Mesenchymal stem cell (in vitro differentiated cells and primary cell): ENCODE results near the gene TSHZ3.

Source experiments
- DNase-seq: peaks from one replicate; pipeline ENCODE4 v3.0.0-alpha.2; 2013
- H2AFZ ChIP-seq: one replicate; pipeline ENCODE4 v1.6.1; 2013; ENCODE audit warnings: low read depth, mild to moderate bottlenecking, control low read depth, inconsistent platforms, low read length, moderate library complexity
- H2AK5ac ChIP-seq: 2 replicates; pipeline ENCODE4 v1.6.1; 2013; ENCODE audit warnings: low read length, moderate library complexity, mild to moderate bottlenecking, inconsistent platforms; ENCODE audit not compliant: severe bottlenecking
- H2BK120ac ChIP-seq: one replicate; pipeline ENCODE4 v1.6.1; 2013; ENCODE audit warnings: low read depth, mild to moderate bottlenecking, inconsistent platforms, low read length, moderate library complexity
- H2BK12ac ChIP-seq, 2 experiments: one replicate each; pipeline ENCODE4 v1.6.1; 2013; ENCODE audit warnings: inconsistent platforms in 2 of 2, low read length in 2 of 2, mild to moderate bottlenecking in 2 of 2, moderate library complexity in 2 of 2, control low read depth in 1 of 2
- H2BK15ac ChIP-seq: one replicate; pipeline ENCODE4 v1.6.1; 2013; ENCODE audit warnings: mild to moderate bottlenecking, low read depth, inconsistent platforms; ENCODE audit not compliant: poor library complexity, severe bottlenecking
- H2BK5ac ChIP-seq: 2 replicates; pipeline ENCODE4 v1.6.1; 2013; ENCODE audit warnings: low read depth, mild to moderate bottlenecking, low read length, control low read depth, inconsistent platforms; ENCODE audit not compliant: poor library complexity, severe bottlenecking
- H3K14ac ChIP-seq, 2 experiments: one replicate each; pipeline ENCODE4 v1.6.1; 2013; ENCODE audit warnings: inconsistent platforms in 2 of 2, low read length in 2 of 2, control low read depth in 1 of 2, mild to moderate bottlenecking in 1 of 2, moderate library complexity in 1 of 2
- H3K18ac ChIP-seq, 2 experiments: one replicate each; pipeline ENCODE4 v1.6.1; 2013; ENCODE audit warnings: inconsistent platforms in 2 of 2, low read length in 2 of 2, control low read depth in 1 of 2, low read depth in 1 of 2, mild to moderate bottlenecking in 1 of 2
- H3K23ac ChIP-seq, 2 experiments: one replicate each; pipeline ENCODE4 v1.6.1; 2013; ENCODE audit warnings: inconsistent platforms in 2 of 2, low read length in 2 of 2, mild to moderate bottlenecking in 2 of 2, moderate library complexity in 2 of 2, control low read depth in 1 of 2
- H3K27ac ChIP-seq: 2 replicates; pipeline ENCODE4 v1.5.1; 2013; ENCODE audit warnings: mild to moderate bottlenecking, moderate library complexity, low read length, control low read depth, inconsistent platforms; ENCODE audit not compliant: poor library complexity, severe bottlenecking
- H3K27me3 ChIP-seq, 2 experiments: 2 replicates each; pipeline versions ENCODE4 v1.6.1 to v1.7.0; 2013; ENCODE audit warnings: low read length in 2 of 2, mild to moderate bottlenecking in 2 of 2, moderate library complexity in 2 of 2, control low read depth in 1 of 2, inconsistent platforms in 1 of 2; ENCODE audit not compliant: control insufficient read depth in 1 of 2, insufficient read depth in 1 of 2
- H3K36me3 ChIP-seq, 2 experiments: 2 replicates each; pipeline versions ENCODE4 v1.6.1 to v1.7.0; 2013; ENCODE audit warnings: low read length in 2 of 2, control low read depth in 1 of 2, inconsistent platforms in 1 of 2, low read depth in 1 of 2, mild to moderate bottlenecking in 1 of 2; ENCODE audit not compliant: insufficient read depth in 2 of 2, control insufficient read depth in 1 of 2
- H3K4ac ChIP-seq, 2 experiments: one replicate each; pipeline ENCODE4 v1.6.1; 2013; ENCODE audit warnings: inconsistent platforms in 2 of 2, low read length in 2 of 2, mild to moderate bottlenecking in 2 of 2, moderate library complexity in 2 of 2, control low read depth in 1 of 2, low read depth in 1 of 2
- H3K4me1 ChIP-seq: 2 replicates; pipeline ENCODE4 v1.6.1; 2013; ENCODE audit warnings: low read depth, low read length, control low read depth; ENCODE audit not compliant: control insufficient read depth, insufficient read depth
- H3K4me2 ChIP-seq: 2 replicates; pipeline ENCODE4 v1.6.1; 2013; ENCODE audit warnings: low read length, mild to moderate bottlenecking, inconsistent platforms; ENCODE audit not compliant: poor library complexity, severe bottlenecking
- H3K4me3 ChIP-seq, 2 experiments: 2 replicates each; pipeline versions ENCODE4 v1.5.1 to v1.7.0; 2013; ENCODE audit warnings: low read length in 2 of 2, mild to moderate bottlenecking in 2 of 2, control low read depth in 1 of 2, low read depth in 1 of 2; ENCODE audit not compliant: insufficient read depth in 1 of 2
- H3K79me1 ChIP-seq: replicated peaks from 2 replicates; pipeline ENCODE4 v1.6.1; 2013; ENCODE audit warnings: mild to moderate bottlenecking, control low read depth, low read length, inconsistent platforms; ENCODE audit not compliant: poor library complexity, severe bottlenecking
- H3K9ac ChIP-seq: 2 replicates; pipeline ENCODE4 v1.7.0; 2013; ENCODE audit warnings: mild to moderate bottlenecking, low read length, moderate library complexity
- H3K9me3 ChIP-seq: 2 replicates; pipeline ENCODE4 v1.7.0; 2013; ENCODE audit warnings: mild to moderate bottlenecking, low read length; ENCODE audit not compliant: control insufficient read depth
- H4K8ac ChIP-seq: one replicate; pipeline ENCODE4 v1.6.1; 2013; ENCODE audit warnings: inconsistent platforms, mild to moderate bottlenecking, low read length, moderate library complexity
- H4K91ac ChIP-seq: one replicate; pipeline ENCODE4 v1.6.1; 2013; ENCODE audit warnings: mild to moderate bottlenecking, low read length, inconsistent platforms
- WGBS: methylation state at CpG from one replicate; pipeline ENCODE4 v1.1.7; 2013; ENCODE audit warnings: mixed read lengths; 5-methylcytosine and 5-hydroxymethylcytosine counted together

Gene TSHZ3

DNA sequence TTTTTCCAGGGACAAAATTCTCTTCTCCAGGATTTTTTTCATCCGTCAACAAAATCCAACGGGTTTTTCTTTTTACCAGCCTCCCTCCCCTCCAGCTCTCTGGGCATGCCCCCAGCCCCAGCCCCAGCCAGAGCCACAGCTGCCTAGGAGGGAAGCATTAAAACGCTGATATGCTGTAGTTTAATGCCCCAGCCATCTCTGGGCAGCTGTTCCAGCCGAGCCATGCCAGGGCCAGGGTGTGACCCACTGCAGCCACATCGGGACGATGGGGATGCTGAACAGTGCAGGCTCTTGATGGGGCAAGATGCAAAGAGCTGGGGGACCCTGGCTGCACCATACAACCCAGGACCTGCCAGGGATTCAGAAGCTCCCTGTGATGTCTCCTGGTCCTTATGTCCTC lies 32.1 kb downstream of the TSHZ3 start:
- WGBS, result 75% methylated on average over 6 of the region's 6 CpGs
- Histone ChIP-seq H4K8ac (peak overlapping the region; percentile 41), H3K23ac (no peak overlapping the region), H2BK12ac (peak overlapping the region in 1 of 2 experiments; percentile 87), H2BK5ac (no peak overlapping the region), H2BK120ac (peak overlapping the region; percentile 4), H2AFZ (no peak overlapping the region), H3K4me3 (peak overlapping the region in 1 of 2 experiments; percentile 70), H3K79me1 (peaks cover 29% of the 10 kb centered on the region), H3K4me1 (peaks cover 19% of the 10 kb centered on the region), H3K4ac (no peak overlapping the region), H3K9ac (peak overlapping the region; percentile 91), H2BK15ac (no peak overlapping the region), H3K4me2 (no peak overlapping the region), H3K14ac (no peak overlapping the region), H4K91ac (peak overlapping the region; percentile 52), H3K9me3 (no peaks in the 10 kb centered on the region), H3K36me3 (peaks cover 29 to 31% of the 10 kb centered on the region in 2 experiments), H3K27ac (no peak overlapping the region), H2AK5ac (no peak overlapping the region), H3K18ac (peak overlapping the region; percentile 22 to 40), H3K27me3 (no peaks in the 10 kb centered on the region)
- DNase-seq, result peak; percentile 2

DNA sequence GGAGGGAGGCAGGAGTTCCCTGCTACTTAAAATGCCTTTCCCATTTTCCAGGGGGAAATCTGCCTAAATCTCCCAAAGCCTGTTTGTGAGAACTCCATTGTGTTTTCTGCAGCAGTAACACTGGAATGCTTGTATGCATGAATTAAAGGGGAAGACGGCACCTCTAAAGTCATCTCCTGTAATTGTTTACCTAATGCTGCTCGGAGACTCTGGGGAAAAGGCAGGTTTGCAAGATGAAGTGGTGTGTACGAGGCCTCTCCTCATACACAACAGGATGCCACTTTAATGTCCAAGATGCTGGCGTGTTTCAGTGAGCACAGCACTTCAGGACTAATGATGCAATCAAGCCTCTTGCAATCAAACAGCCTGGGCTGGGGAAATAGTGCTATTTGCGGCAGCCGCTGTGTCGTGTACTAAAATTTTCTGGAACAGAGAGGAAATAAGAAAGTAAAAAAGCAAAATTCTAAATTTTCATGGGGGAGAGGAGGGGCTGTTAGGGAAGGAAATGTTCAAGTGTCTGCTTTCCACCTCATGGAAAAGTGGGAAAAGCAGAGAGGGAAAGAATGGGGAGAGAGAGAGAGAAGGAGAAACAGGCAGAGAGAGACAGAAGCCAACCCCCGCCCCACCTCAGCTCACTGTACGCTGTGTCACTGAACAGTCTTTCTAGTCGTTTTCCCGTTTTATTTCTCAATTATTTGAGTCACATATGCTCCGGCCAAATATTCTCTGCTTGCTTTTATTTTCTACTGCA lies 32.9 kb downstream of the TSHZ3 start:
- H3K23ac ChIP-seq, result no peak overlapping the region
- no peak overlapping the region for H2BK15ac ChIP-seq
- peaks cover 23% of the 10 kb centered on the region for H3K4me1 ChIP-seq
- peak; percentile 91 for DNase-seq
- no peak overlapping the region for H2AK5ac ChIP-seq
- H3K27me3 ChIP-seq, result no peaks in the 10 kb centered on the region
- H3K14ac ChIP-seq, result no peak overlapping the region
- no peak overlapping the region for H2BK12ac ChIP-seq
- peak overlapping the region in 1 of 2 experiments; percentile 41 for H3K4ac ChIP-seq
- peak overlapping the region; percentile 91 for H3K9ac ChIP-seq
- peak overlapping the region in 1 of 2 experiments; percentile 14 for H3K18ac ChIP-seq
- H3K4me2 ChIP-seq, result peak overlapping the region; percentile 3
- H2BK5ac ChIP-seq, result no peak overlapping the region
- no peak overlapping the region for H4K8ac ChIP-seq
- no peak overlapping the region for H2AFZ ChIP-seq
- H3K4me3 ChIP-seq, result peak overlapping the region in 1 of 2 experiments; percentile 70
- no peaks in the 10 kb centered on the region for H3K9me3 ChIP-seq
- no peak overlapping the region for H4K91ac ChIP-seq
- H3K27ac ChIP-seq, result peak overlapping the region; percentile 34
- 27% methylated on average over 12 of the region's 12 CpGs for WGBS
- peaks cover 28 to 36% of the 10 kb centered on the region in 2 experiments for H3K36me3 ChIP-seq
- H2BK120ac ChIP-seq, result no peak overlapping the region
- H3K79me1 ChIP-seq, result peaks cover 30% of the 10 kb centered on the region

DNA sequence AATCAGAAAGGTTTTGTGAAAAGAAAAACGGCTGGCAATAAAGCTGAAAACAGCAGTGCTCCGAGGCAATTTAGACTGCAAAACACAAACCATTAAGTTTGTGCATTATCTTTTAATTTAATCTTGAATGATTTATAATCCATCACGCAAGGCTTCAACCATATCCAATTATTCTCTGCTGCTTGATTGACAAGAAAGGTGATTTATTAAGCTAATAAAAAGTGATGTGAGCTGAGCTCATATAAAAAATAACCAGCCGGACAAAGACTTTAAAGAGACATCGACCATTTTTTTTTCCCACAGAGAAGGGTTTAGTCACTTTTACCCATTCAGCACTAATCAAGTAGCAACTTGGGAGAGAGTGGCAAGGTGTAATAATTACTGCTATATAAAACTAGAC lies 33.6 kb downstream of the TSHZ3 start:
- Histone ChIP-seq H3K4me3 (peak overlapping the region in 1 of 2 experiments; percentile 70), H3K9ac (peak overlapping the region; percentile 91), H2BK5ac (no peak overlapping the region), H3K27me3 (no peaks in the 10 kb centered on the region), H3K18ac (no peak overlapping the region), H3K4ac (no peak overlapping the region), H2AFZ (no peak overlapping the region), H3K4me1 (peaks cover 24% of the 10 kb centered on the region), H3K27ac (peak overlapping the region; percentile 34), H3K79me1 (peaks cover 31% of the 10 kb centered on the region), H2BK12ac (no peak overlapping the region), H2AK5ac (no peak overlapping the region), H3K23ac (no peak overlapping the region), H3K4me2 (no peak overlapping the region), H3K9me3 (no peaks in the 10 kb centered on the region), H3K14ac (no peak overlapping the region), H2BK120ac (no peak overlapping the region), H3K36me3 (peaks cover 23 to 34% of the 10 kb centered on the region in 2 experiments), H2BK15ac (no peak overlapping the region), H4K8ac (no peak overlapping the region), H4K91ac (no peak overlapping the region)
- 83% methylated on average over 1 of the region's 5 CpGs for WGBS
- no peak for DNase-seq

DNA sequence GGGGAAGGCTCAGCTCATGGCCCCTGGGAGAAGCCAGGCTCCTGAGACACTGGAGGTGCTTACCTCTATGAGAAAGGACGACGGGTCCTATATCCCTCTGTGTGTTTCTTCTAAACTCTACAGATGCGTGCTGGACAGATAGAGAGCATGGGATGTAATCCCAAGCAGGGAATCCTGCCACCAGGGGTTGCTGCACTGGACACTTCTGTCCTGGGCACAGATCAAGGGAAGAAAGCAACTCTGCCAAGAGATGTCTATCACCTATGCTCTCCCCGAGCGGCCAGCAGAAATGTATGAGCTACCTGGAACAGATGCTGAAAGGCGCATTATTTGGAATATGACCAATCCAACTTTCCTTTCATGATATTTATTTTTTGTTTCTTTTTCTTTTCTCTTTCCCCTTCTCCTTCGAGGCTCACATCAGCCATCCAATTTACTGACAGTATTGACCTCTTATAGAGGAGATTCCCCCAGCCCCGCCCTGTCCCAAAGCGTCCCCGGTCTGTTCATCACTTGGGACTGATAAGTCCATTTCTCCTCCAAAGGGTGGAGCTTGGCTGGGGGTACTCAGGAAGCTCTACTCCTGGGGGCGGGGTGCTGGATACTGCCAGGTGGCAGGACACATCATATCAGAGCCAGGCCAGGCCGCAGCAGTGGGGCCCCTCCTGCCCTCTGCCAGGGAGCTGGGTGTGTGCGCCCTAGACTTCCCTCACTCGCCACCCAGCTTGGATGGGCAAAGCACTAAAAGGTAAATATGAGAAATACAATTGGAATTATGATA lies 34.2 kb downstream of the TSHZ3 start:
- Histone ChIP-seq H2BK15ac (no peak overlapping the region), H3K23ac (no peak overlapping the region), H3K9me3 (no peaks in the 10 kb centered on the region), H3K27me3 (no peaks in the 10 kb centered on the region), H3K14ac (no peak overlapping the region), H2AK5ac (no peak overlapping the region), H3K4ac (peak overlapping the region in 1 of 2 experiments; percentile 1), H2BK5ac (no peak overlapping the region), H3K9ac (peak overlapping the region; percentile 91), H3K4me1 (peaks cover 24% of the 10 kb centered on the region), H3K79me1 (peaks cover 33% of the 10 kb centered on the region), H2BK12ac (peak overlapping the region in 1 of 2 experiments; percentile 29), H3K27ac (no peak overlapping the region), H3K36me3 (peaks cover 19 to 33% of the 10 kb centered on the region in 2 experiments), H3K4me2 (no peak overlapping the region), H4K8ac (peak overlapping the region; percentile 76), H2AFZ (no peak overlapping the region), H3K18ac (peak overlapping the region in 1 of 2 experiments; percentile 11), H4K91ac (no peak overlapping the region), H2BK120ac (peak overlapping the region; percentile 15), H3K4me3 (peak overlapping the region in 1 of 2 experiments; percentile 70)
- peak; percentile 44 for DNase-seq
- 96% methylated on average over 14 of the region's 14 CpGs for WGBS
